GM21360 (cell line): ENCODE results near the gene ZNF385A.

Source experiments
- ATAC-seq: cut with Tn5 transposase; IDR thresholded peaks from one replicate; pipeline ENCODE4 v1.9.1; 2021; ENCODE audit warnings: mild to moderate bottlenecking, moderate library complexity; ENCODE audit not compliant: unreplicated experiment

Gene ZNF385A

DNA sequence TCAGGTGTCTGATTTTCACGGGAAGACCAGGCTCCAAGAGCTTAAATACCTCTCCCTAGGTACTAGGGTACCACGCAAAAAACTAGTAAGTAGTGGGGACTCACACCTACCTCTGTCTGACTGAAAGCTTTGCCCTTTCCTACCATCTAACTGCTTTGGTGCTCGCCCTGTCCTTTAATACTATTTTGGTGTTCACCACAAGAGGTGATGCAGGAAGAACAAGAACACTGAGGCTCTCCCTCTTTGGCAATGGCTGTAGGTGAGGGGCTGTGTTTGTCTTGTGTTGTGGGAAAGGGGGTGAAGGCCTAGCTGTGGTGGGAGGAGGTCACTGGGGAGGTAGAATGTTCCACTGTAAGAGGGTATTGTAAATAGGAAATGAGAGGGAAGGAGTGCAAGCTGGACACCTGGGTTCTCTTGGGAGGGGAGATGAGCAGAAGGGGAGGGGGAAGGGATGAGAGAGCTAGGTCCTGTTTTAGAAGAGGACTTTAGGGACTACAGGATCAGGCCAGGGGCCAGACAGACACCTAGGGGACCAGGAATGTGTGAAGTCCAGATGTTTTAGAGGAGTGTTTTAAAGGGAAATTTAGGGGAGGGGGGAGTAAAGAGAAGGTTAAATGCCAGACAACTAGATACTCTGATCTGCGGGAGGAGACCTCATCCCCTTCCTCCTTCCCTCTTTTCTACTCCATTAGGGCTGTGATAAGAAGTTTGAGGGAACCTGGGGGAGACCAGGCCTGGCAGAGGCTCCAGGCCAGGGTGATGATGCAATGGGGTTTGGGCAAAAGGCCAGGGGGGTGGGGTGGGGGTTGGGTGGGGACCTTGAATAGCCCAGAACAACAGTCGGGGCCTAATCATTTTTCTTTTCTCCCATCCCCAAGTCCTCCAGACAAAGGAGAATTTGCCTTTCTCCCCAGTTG, 32.4 kb upstream of the ZNF385A start:
- no peak for ATAC-seq

DNA sequence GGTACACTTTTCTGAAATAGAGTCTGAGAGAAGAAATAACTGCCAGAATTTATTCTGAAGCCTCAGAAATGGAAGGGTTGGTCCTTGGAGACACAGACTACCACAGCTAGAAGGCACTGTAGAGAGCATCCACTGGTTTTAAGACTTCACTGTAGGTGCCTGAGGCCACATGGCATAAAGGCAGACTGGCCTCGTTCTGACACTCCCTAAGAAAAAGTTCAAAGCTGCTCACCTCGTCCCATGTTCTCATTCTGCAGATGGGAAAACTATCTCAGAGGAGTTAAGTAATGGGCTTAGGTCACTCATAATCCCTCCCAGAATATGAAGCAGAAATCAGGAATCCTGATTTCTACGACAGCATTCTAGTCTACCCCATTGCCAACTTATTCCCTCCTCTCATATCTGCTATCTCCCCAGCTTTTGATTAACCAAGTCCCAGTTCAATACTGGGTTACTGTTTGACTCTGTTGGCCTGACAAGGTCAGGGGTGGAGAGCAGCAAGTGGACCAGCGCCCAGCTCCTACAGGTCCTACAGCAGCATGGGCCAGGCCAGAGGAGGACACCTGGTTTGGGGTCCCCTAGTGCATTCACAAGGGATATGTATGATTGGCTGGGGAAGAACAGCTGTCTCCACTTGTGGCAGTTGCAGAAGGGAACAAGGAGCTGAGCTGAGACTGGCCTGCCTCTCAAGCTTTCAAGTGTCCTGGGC, 30.8 kb upstream of the ZNF385A start:
- no peak for ATAC-seq

DNA sequence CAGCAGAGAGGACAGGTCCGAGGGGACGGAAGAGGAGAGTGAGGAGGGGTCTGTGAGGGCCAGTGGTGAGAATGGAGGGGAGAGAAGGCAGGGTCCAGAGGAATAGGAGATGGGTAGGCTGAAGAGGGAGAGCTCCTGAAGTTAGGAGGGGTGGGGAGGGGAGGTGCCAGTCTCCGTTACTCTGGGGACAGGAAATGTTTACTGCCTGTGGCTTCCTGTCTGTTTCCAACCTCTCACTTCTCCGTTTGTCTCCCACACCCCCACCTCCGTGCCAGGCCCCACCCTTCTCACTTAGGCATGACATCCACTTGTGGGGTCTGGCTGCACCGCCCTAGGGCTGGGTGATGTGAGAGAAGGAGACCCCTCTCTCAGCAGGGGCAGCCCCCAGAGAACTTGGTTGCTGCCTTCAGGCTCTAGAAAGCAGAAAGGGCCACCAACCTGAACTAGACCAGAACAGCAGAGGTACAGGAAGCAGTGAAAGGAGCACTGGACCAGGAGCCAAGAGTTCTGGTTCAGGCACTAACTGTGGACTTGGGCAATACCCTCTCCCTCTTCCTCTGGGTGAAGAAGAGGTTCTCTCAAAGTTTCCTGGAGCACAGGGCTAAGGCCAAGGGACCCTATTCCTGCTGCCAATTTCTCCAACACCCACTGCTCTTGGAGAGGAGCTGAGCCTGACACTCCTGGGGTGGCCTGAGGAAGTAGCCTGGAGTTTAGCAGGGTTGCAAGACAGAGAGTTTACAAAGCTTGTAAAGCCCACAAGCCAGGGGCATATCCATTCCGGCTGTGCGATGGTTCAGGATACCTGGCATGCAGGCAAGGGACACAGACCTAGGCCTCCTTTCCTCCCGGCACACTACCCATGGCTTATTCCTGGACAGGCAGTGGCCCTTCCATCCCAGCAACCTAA, 29.0 kb upstream of the ZNF385A start:
- no peak for ATAC-seq

DNA sequence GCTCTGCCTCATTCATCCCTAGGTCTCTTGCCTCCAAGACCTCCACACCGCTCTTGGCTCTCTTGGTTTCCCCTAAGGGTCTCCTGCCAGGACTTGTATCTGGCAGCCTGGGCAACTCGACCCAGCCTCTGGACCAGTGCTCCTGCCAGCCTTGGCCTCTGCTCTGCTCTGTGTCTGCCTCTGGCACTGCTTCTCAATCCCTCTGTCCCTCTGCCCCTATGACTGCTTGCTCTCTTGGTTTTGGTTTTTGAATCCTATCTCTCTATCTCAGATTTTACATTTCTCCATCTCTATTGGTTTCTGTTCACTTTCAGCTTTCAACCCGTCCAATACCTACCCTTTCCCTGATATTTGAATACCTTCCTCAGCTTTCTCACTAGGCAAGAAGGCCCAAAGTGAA, 28.3 kb upstream of the ZNF385A start:
- ATAC-seq: no peak

DNA sequence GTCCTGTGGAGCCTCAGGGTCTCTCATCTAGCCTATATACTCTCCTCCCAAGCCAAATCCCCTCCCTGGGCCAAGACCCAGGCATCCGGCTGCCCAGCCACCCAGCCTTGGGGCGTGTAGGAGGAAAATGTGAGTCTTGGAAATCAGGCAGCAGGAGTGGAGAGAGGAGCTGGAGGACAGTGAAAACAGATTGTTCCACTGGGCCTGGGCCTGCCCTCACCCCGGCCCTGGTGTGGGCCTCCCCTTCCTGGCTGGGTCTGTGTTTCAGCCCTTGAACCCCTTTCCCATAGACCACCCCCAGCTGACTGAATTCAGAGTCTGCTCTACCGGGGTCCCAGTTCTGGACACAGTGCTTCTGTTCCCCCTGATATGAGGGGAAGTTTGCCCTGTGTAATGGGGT, 27.8 kb upstream of the ZNF385A start:
- ATAC-seq: no peak

DNA sequence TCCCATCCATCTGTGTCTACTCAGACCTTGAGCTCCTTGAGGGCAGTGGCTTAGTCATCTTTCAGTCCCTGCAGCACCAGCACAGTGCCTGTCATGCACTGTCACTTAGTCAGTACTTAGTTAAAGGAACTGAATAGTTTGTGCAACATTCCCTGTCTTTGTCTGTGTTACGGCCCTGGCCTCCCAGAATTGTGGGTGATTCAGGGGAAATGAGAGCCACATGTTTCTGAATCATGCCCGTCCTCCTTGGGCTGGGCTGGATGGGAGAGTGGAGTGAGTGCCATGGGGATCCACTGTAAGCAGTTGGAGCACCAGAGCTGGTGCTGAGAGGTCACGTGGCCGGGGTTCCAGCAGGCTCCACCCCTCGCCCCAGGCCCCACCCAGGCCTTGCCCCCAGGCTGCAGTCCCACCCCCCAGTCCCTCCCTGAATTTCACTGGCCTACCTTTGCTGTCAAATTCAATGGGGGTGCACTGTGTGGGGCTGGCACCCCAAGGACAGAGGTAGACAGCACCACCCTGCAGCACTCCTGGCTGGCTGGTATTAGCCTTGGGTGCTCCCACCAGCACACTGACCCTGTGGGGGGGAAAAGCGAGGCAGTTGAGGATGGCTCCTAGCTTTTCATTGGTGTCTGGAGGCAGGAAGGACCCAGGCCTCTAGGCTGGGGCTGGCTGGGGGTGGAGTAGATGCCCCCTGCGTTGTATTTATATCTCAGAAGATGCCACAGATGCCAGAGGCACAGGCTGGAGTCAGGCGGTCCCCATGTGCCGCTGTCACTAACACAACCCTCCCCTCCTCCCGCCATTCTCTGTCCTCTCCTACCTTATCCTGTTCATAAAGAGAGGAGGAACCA, 27.1 kb upstream of the ZNF385A start:
- no peak for ATAC-seq

DNA sequence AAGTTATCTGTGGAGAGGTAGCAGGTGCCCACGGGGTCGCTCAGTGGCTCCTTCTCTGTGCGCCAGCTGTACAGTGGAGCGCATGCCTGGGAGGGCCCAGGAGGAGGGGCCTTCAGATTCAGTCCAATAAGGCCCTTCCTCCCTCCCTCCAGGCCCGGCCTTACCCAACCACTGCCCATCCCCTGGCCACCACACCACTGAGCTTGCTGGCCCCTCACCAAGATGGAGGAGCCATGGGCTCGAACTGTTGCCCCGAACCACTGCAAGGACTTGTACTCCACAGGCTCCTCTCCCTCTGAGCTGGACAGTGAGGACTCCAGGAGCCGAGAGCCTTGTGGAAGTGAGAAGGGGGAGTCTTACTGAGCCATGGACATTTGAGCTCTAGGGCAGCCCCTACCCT, 24.7 kb upstream of the ZNF385A start:
- no peak for ATAC-seq

DNA sequence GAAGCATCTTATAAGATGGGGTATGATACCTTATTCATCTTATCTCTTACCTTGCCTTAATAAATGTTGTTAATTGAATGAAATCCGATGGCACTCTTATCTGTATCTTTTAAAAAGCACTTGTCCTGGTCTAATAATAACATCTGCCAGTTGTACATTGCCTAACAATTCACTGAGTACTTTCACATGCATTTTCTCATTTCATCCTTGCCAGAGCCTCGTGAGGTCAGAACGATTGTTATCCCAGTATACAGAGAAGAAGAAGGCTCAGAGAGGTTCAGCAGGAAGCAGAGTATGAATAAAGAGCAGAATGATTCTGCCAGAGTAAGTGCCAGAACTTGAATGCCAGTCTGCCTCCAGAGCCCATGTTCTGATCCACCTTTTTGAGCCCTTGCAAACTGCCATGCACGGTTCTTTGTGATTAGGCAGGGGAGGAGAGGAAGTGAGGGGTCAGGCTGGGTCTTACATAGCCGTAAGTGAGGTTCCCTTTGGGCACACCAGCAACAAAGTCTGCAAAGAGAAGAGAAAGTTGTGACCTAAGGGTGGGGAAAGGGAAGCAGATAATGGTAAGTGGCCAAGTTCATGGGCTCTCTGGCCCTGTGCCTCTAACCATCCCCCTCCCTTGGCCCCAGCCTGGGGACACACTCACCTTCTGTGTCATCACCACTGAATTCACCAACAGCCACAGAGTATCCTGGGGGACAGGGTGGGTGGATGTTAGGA, 22.8 kb upstream of the ZNF385A start:
- no peak for ATAC-seq

DNA sequence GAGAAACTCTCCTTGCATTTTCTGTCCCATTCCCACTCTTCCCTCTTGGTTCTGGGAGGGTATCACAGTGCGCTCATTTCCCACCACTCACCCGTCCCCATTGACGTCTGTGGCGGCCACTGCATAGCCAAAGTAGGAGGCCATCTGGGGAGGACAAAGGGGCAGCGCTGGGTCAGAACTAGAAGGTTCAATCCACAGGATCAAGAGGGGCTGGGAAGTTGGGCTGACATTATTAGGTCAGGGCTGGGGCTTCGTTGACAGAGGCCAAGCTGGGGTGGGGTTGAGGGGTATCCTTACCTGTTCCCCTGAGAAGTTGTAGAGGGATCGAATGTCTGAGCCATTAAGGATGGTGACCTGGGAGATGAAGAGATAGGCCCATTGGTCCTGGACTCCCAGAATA, 21.0 kb upstream of the ZNF385A start:
- no peak for ATAC-seq

DNA sequence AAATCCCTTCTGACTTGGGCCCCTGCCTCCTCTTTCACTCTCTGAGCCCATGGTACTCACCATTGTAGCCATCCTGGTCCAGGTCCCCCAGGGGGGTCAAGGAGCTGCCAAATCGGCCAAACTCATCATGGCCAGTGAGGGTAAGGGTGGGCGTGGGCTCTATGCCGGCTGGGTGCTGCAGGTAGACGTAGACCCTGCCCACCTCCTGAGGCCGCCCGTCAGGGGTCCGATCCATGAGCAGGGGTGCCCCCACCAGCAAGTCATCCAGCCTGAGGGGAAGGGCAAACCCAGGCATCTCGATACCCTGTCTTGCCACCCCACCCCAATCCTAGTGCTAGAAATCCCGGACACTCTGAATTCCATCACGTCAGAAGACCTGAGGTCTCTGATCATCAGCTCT, 20.6 kb upstream of the ZNF385A start:
- no peak for ATAC-seq

DNA sequence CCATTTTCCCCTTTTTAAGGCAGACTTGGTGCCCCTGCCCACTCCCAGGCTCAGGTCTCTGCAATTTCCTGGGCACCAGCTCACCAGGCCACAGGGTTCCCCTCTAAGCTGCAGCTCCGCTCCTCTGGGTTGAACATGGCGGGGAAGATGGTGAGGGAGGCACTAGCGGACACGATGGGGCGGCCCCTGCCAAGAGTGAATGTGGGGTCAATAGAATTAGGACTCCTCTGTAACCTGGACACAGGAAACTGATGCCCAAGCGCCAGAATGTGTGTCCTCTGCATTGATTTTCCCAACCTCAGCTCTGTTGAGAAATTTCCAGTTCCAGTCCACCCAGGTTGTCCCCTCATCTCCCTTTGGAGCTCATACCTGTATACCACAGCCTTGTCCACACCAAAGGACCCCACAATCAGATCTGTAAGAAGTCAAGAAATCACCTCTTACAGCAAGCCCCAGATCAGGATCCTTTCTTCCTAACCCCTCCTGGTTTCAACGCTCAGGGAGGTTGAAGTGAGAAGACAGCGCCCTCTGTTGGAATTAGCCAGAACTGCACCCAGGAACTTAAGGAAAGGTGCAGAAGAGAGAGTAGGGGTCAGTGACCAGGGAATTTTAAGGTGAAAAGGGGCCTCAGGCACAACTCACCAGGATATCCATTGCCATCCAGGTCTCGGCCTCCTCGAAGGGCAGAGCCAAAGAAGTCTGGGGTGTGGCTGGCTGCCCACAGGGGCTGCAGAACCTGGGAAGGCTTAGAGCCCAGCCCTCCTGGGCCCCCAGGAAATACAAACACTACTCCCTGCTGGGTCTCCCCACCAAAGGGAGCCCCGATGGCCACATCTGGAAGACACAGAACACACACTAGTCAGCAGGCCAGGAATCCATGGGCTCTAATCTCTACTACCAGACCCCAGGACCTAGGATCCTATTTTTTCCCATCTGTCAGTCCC, 19.8 kb upstream of the ZNF385A start:
- no peak for ATAC-seq

DNA sequence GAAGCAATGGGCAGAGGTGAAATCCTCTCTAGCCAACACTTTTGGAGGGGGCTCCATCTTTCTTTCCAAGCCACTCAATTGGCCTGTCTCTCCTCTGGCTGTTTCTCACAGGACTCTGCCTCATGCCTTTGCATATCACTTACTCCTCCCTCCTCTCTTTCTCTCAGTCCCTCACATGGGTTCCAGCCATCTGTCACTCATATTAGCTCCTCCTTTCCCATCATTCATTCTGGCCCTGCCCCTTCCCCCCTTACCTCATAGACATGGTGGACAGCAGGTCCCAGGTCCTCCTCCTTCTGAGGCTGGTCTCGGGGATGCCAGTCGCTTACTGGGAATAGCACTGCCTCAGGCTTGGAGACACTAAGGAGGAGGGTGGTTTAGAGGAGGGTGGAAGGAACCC, 16.6 kb upstream of the ZNF385A start:
- no peak for ATAC-seq

DNA sequence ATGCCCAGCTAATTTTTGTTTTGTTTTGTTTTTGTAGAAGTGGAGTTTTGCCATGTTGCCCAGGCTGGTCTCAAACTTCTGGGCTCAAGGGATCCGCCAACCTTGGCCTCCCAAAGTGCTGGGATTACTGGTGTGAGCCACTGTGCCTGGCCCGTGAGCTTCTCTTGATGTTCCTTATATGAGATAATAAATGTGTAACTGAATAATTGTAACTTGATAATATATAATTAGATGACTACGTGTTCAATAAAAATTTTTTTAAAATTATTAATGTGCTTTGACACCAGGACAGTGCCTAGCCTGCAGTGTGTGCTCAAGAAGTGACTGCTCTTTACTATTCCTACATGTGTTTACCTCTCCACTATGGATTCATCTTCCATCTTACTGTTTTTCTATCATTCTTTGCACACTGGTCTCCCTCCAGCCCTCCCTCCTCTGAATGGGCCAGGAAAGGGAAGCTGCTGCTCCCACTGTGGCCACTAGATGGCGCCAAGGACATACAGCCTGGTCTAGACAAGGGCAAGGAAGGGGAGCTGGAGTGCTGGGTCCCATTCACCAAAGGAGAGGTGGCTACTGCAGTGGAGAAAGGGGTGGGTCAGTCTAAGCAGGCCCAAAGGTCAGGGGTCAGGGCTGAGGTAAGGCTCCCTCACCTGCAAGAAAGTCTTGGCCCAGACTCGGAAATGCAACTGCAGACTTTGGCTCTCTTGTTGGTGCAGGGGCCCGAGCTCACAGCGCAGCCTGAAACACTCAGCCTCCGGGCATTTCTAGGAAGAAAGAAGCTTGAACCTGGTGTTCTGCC, 14.7 kb upstream of the ZNF385A start:
- ATAC-seq: no peak

DNA sequence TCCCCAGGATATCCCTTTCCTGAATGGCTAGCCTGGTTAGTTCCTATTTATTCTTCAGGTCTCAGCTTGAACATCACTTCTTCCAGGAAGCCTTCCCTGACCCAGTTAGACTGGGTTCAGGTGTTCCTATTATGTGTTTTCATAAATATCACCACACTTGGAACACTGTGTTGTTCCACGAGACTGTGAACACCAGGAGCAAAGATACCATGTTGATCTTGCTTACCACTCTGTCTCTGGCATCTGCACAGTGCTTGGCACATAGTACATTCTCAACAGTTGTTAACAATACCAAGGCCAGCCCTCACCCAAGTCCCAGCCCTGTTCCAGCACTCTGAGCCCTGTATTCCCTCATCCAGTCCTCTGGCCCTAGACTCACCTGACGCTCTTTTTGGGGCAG, 13.7 kb upstream of the ZNF385A start:
- ATAC-seq: no peak

DNA sequence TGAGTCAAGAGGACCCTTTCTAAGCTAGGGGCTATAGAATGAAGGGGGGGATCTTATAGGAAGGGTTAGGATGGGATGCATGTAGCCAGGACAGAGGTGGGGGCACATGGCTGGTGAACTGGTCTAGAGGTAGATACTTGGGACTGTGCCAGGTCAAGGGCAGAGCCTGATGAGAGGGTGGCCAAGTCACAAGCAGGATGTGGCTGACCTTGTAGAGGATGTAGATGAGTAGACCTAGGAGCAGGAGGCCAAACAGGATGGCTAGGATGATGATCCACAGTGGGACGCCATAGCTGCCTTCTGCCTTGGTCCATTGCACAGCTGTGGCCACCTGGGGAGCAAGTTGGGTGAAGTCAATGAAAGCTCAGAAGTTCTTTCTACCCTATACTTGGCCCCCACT, 12.6 kb upstream of the ZNF385A start:
- no peak for ATAC-seq

DNA sequence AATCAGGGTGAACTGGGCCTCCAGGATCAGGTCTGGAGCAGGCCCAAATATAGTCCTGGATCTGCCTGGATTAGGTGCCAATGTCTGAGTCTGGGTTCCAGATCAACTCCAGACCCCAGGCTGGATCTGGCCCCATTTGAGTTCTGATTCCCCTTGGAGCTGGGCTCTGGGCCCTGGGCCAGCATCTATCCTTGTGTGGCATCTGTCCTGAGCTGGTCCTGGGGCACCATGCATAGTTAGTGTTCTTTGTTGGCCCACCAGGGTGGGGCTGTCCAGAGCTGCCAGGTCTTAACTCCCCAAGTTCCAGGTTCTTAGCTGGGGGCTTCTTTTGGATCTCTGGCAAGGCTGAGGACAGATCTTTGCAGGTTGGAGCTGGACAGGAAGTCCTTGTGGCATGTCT, 11.0 kb upstream of the ZNF385A start:
- ATAC-seq: no peak

DNA sequence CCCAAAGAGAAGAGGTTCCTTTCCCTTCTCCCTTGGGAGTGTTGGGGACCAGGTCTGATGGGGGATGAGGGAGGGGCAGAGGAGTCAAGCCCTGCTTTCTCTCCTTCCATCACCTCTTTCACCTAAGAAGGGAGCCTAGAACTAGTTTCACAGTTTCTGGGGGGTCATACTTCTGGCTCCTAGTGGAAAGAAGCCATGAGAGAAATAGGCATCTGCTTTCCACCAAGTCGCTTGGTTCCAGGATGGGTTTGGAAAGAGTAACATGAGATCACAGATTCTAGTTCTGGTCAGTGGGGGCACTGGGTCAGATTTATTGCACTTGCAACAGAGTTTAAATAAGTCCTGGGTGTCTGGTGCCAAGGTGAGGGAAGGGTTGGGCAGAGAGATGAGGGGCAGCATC, 10.5 kb upstream of the ZNF385A start:
- ATAC-seq: no peak

DNA sequence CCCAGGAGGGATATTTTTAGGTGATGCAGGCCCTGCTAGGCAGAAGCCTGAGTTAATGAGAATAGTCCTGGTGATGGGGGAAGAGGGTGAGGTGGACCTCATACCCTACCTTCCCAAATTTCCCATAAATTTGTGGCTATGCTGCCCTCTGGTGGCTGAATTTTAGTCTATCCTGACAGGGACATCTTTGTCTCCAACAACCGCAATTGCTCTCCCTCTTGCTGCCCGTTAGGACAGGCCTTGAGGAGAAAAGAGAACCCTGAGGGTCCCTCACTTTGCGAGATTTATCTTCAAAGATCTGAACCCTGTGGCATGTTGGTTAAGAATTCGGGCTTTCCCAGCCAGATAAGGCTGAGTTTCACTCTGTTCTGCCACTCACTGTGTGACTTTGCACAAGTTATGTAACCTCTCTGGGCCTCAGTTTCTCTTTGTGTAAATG, 9.8 kb upstream of the ZNF385A start:
- ATAC-seq: no peak
